HepG2 (cell line): Measurements from ENCODE around the gene ATXN7L2. TPM values are rescaled to one million over a fixed set of nuclear protein-coding genes. Genes with fewer than 3 reads are reported as not detected.
A peak's percentile ranks its signal among the peaks of the same experiment; 100 is the strongest.

Experiments used
- ARNT ChIP-seq: fragments of 450-650 bp; IDR thresholded peaks from 2 replicates; pipeline ENCODE4 v1.6.1; 2017
- ATF1 ChIP-seq: IDR thresholded peaks from 2 replicates; pipeline ENCODE4 v1.6.1; 2016; ENCODE audit warnings: mild to moderate bottlenecking, control low read depth
- CAMTA2 ChIP-seq: sonication (generic); formaldehyde crosslinking; IDR thresholded peaks from 2 replicates; pipeline ENCODE4 v1.4.0; 2020; ENCODE audit warnings: mild to moderate bottlenecking, missing genetic modification reagents, borderline replicate concordance
- CC2D1A ChIP-seq: sonication (generic); formaldehyde crosslinking; IDR thresholded peaks from 2 replicates; pipeline ENCODE4 v1.8.1; 2023; ENCODE audit warnings: mild to moderate bottlenecking, missing genetic modification reagents
- GATAD2A ChIP-seq: IDR thresholded peaks from 2 replicates; pipeline ENCODE4 v1.6.1; 2016
- GMEB2 ChIP-seq: IDR thresholded peaks from 2 replicates; pipeline ENCODE4 v1.6.1; 2016; ENCODE audit warnings: missing biosample characterization, missing genetic modification reagents, low read depth
- HNRNPLL ChIP-seq: fragments of 200-400 bp; formaldehyde crosslinking; IDR thresholded peaks from 2 replicates; pipeline ENCODE4 v1.6.1; 2017; ENCODE audit warnings: mild to moderate bottlenecking, low read depth, low read length; ENCODE audit not compliant: poor library complexity, severe bottlenecking
- MIER2 ChIP-seq: IDR thresholded peaks from 2 replicates; pipeline ENCODE4 v1.6.1; 2016; ENCODE audit warnings: missing biosample characterization, missing genetic modification reagents
- NONO ChIP-seq, 2 experiments: fragments of 450-650 bp in 1 of 2; sonication (generic) in 1 of 2; formaldehyde crosslinking in 1 of 2; IDR thresholded peaks in 1 of 2; conservative IDR thresholded peaks in 1 of 2; 2 replicates each; pipeline versions ENCODE4 v1.6.1 to v1.8.0; 2017 to 2022; ENCODE audit warnings: mild to moderate bottlenecking in 1 of 2, missing genetic modification reagents in 1 of 2, moderate library complexity in 1 of 2
- NR3C1 ChIP-seq: sonication (generic); formaldehyde crosslinking; IDR thresholded peaks from 2 replicates; pipeline ENCODE4 v1.4.0; 2020; ENCODE audit warnings: missing genetic modification reagents
- RARG ChIP-seq: sonication (generic); formaldehyde crosslinking; IDR thresholded peaks from 2 replicates; pipeline ENCODE4 v1.4.0; 2020; ENCODE audit warnings: low read depth, mild to moderate bottlenecking, missing genetic modification reagents
- RBM22 ChIP-seq: fragments of 200-400 bp; formaldehyde crosslinking; optimal IDR thresholded peaks from 2 replicates; pipeline ENCODE3; 2017; ENCODE audit warnings: mild to moderate bottlenecking, low read length, moderate library complexity
- SATB2 ChIP-seq: sonication (generic); formaldehyde crosslinking; IDR thresholded peaks from 2 replicates; pipeline ENCODE4 v1.5.0; 2020; ENCODE audit warnings: missing genetic modification reagents
- SYNCRIP ChIP-seq: fragments of 200-400 bp; formaldehyde crosslinking; IDR thresholded peaks from 2 replicates; pipeline ENCODE4 v1.6.1; 2018; ENCODE audit warnings: mild to moderate bottlenecking, low read depth, low read length; ENCODE audit not compliant: insufficient read depth
- TBL1XR1 ChIP-seq: fragments of 150-350 bp; IDR thresholded peaks from 2 replicates; pipeline ENCODE4 v1.6.1; 2014; ENCODE audit warnings: borderline replicate concordance, low read length; ENCODE audit not compliant: partially characterized antibody
- YEATS4 ChIP-seq: sonication (generic); formaldehyde crosslinking; IDR thresholded peaks from 2 replicates; pipeline ENCODE4 v1.4.0; 2020; ENCODE audit warnings: missing genetic modification reagents, borderline replicate concordance
- ZBTB7B ChIP-seq: sonication (generic); formaldehyde crosslinking; IDR thresholded peaks from 2 replicates; pipeline ENCODE4 v1.4.0; 2020; ENCODE audit warnings: missing genetic modification reagents
- ZKSCAN1 ChIP-seq: fragments of 150-350 bp; IDR thresholded peaks from 2 replicates; pipeline ENCODE4 v1.6.1; 2014; ENCODE audit warnings: low read length
- ZNF318 ChIP-seq: sonication (generic); formaldehyde crosslinking; IDR thresholded peaks from 2 replicates; pipeline ENCODE4 v1.4.0; 2020; ENCODE audit warnings: mild to moderate bottlenecking, missing genetic modification reagents
- ZNF703 ChIP-seq: sonication (generic); formaldehyde crosslinking; IDR thresholded peaks from 2 replicates; pipeline ENCODE4 v1.5.1; 2020; ENCODE audit warnings: missing genetic modification reagents, mild to moderate bottlenecking, moderate library complexity, borderline replicate concordance
- ZNF850 ChIP-seq: sonication (generic); formaldehyde crosslinking; conservative IDR thresholded peaks from 2 replicates; pipeline ENCODE4 v1.9.0; 2021; ENCODE audit warnings: mild to moderate bottlenecking, missing genetic modification reagents
- ZSCAN29 ChIP-seq: sonication (generic); formaldehyde crosslinking; conservative IDR thresholded peaks from 2 replicates; pipeline ENCODE4 v1.4.0; 2020; ENCODE audit warnings: mild to moderate bottlenecking, missing genetic modification reagents
- polyA plus RNA-seq, 8 experiments: library from polyadenylated mRNA; depleted of rRNA in 3 of 8; stranded (reverse) in 7 of 8; unstranded in 1 of 8; fragments of >200 nt; fragmentation: Illumina TruSeq in 4 of 8; extraction: Trizol in 4 of 8; gene quantifications; 2 replicates each; pipeline versions ENCODE4 v1.2.1 to v1.2.3, GENCODE V29; 2011 to 2016; ENCODE audit warnings: low read depth in 4 of 8, missing spikeins in 1 of 8, mixed read lengths in 1 of 8; ENCODE audit not compliant: insufficient read depth in 1 of 8
- total RNA-seq, 5 experiments: library from RNA; depleted of rRNA; stranded (reverse); fragments of >200 nt; fragmentation: Illumina TruSeq; extraction: Trizol; gene quantifications; 2 replicates each; pipeline ENCODE4 v1.2.3, GENCODE V29; 2016; ENCODE audit warnings: low read depth in 1 of 5

ATXN7L2 gene
- total and polyA plus RNA-seq, 2 of the 13 experiments (the other 11 are each of a cell fraction or from before 2014, with no cell fraction given): 2.7 to 2.8 TPM

GRCh38 chr1:109483672-109484518 is at the start of gene ATXN7L2 (continued):
- no peak for TF ChIP-seq ZNF850
- TF ChIP-seq ARNT: no peak
- TF ChIP-seq SYNCRIP: no peak
- TF ChIP-seq TBL1XR1: no peak
- TF ChIP-seq ZKSCAN1: no peak
- TF ChIP-seq ZBTB7B: peak; percentile 88
- TF ChIP-seq ZNF318 (CRISPR knock-in tag): no peak
- no peak for TF ChIP-seq CAMTA2 (CRISPR knock-in tag)
- no peak for TF ChIP-seq MIER2 (CRISPR knock-in tag)
- TF ChIP-seq GATAD2A (CRISPR knock-in tag): peak; percentile 41; the same call in 1 of the 2 replicates
- TF ChIP-seq RBM22: no peak
- TF ChIP-seq ATF1 (CRISPR knock-in tag): no peak
- no peak for TF ChIP-seq SATB2 (CRISPR knock-in tag)
- no peak for TF ChIP-seq ZSCAN29 (CRISPR knock-in tag)
- TF ChIP-seq ZNF703 (CRISPR knock-in tag): no peak
- TF ChIP-seq RARG (CRISPR knock-in tag): no peak; the same call in 1 of the 2 replicates
- TF ChIP-seq NONO (IDR thresholded peaks at IDR 0.05): no peak
- TF ChIP-seq NONO (CRISPR knock-in tag; conservative IDR thresholded peaks at IDR 0.05): peak; percentile 86
- no peak for TF ChIP-seq NR3C1 (CRISPR knock-in tag)
- no peak for TF ChIP-seq CC2D1A (CRISPR knock-in tag)
- peak; percentile 44 for TF ChIP-seq YEATS4 (CRISPR knock-in tag)
- TF ChIP-seq HNRNPLL: peak; percentile 35
- peak; percentile 62 for TF ChIP-seq GMEB2
